HG02981 (cell line): ENCODE measurements around the gene MRM1.

Experiments
- ATAC-seq: cut with Tn5 transposase; IDR thresholded peaks from one replicate; pipeline ENCODE4 v1.9.1; 2021; ENCODE audit warnings: mild to moderate bottlenecking, moderate library complexity; ENCODE audit not compliant: unreplicated experiment

The MRM1 gene

GRCh38 chr17:36601303-36602029 is at the start of gene MRM1:
TSS of gene MRM1 (plus strand) at chr17:36601583. CDS start at chr17:36601811, 228 bp downstream.
- ATAC-seq, result peak; percentile 76

GRCh38 chr17:36553459-36553858 is 47.9 kb upstream of the MRM1 start:
- ATAC-seq, result no peak

- no peak for ATAC-seq
Measured at GRCh38 chr17:36566081-36566480, 35.3 kb upstream of the MRM1 start.

- no peak for ATAC-seq
Measured at GRCh38 chr17:36575028-36575427, 26.4 kb upstream of the MRM1 start.

GRCh38 chr17:36576793-36577192 is 24.6 kb upstream of the MRM1 start:
- ATAC-seq, result no peak

GRCh38 chr17:36578671-36579070 is 22.7 kb upstream of the MRM1 start:
- no peak for ATAC-seq

- no peak for ATAC-seq
Measured at GRCh38 chr17:36583787-36584186, 17.6 kb upstream of the MRM1 start.

- ATAC-seq, result no peak
Measured at GRCh38 chr17:36586138-36586537, 15.2 kb upstream of the MRM1 start.

GRCh38 chr17:36590082-36590481 is 11.3 kb upstream of the MRM1 start:
- ATAC-seq, result no peak

- peak; percentile 74 for ATAC-seq
Measured at GRCh38 chr17:36591434-36592315, 9.7 kb upstream of the MRM1 start, which contains the start of gene DHRS11. TSS of gene DHRS11 (plus strand) at chr17:36591879. CDS start at chr17:36592010, 131 bp downstream.

- no peak for ATAC-seq
Measured at GRCh38 chr17:36592316-36592715, 9.1 kb upstream of the MRM1 start.

GRCh38 chr17:36592716-36593321 is 8.6 kb upstream of the MRM1 start:
- ATAC-seq, result no peak

GRCh38 chr17:36593656-36594316 is 7.6 kb upstream of the MRM1 start:
- ATAC-seq, result no peak

GRCh38 chr17:36594626-36595401 is 6.6 kb upstream of the MRM1 start:
- no peak for ATAC-seq

- ATAC-seq, result no peak
Measured at GRCh38 chr17:36597226-36597625, 4.2 kb upstream of the MRM1 start.

GRCh38 chr17:36597866-36598777 is 3.3 kb upstream of the MRM1 start:
- no peak for ATAC-seq

GRCh38 chr17:36598951-36599401 is 2.4 kb upstream of the MRM1 start:
- ATAC-seq, result no peak

- ATAC-seq, result no peak
Measured at GRCh38 chr17:36599546-36600250, 1.7 kb upstream of the MRM1 start.
